Measurements from ENCODE around the gene PRKCE.
"Not testable (repeated sequence)": the region's sequence is repeated elsewhere in the genome, so short reads cannot be mapped to it uniquely, and the experiment has no call there.

PRKCE gene

DNA sequence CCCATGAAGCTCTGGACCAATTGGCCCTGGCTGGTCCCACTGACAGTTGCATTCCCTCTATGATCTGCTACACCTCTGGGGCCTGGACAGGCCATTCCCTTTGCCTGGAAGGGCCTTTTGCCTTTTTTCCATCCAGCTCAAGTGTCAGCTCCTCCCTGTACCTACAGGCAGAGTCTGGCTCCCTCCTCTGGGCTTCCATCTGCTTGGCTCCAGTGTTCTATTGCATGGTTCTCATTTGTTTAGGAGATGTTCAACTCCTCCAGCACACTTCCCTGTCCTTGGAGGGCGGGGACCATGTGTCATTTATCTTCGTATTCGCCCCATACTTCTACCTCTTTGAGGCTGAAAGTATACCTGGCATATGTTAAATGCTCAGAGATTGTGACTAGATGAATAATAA is 61.1 kb downstream of the PRKCE start:
- 94% methylated on average over 3 of the region's 3 CpGs; no CpG with 5 or more reads in 1 of the 2 experiments for WGBS, 2 experiments (ENCODE audit: insufficient coverage in 2 of 2)
- Histone ChIP-seq H3K9me3 (ENCODE audit: control insufficient read depth, low read length) (no peaks in the 10 kb centered on the region), H3K4me3 (ENCODE audit: extremely low read depth, insufficient read depth, low read length, poor library complexity, severe bottlenecking) (no peak overlapping the region), H3K36me3 (ENCODE audit: control insufficient read depth, insufficient read depth, low read length) (peaks cover 6% of the 10 kb centered on the region), H3K27ac (ENCODE audit: low read depth, low read length, severe bottlenecking) (no peak overlapping the region), H3K4me1 (ENCODE audit: control insufficient read depth, insufficient read depth, low read length, poor library complexity, severe bottlenecking) (no peaks in the 10 kb centered on the region)

DNA sequence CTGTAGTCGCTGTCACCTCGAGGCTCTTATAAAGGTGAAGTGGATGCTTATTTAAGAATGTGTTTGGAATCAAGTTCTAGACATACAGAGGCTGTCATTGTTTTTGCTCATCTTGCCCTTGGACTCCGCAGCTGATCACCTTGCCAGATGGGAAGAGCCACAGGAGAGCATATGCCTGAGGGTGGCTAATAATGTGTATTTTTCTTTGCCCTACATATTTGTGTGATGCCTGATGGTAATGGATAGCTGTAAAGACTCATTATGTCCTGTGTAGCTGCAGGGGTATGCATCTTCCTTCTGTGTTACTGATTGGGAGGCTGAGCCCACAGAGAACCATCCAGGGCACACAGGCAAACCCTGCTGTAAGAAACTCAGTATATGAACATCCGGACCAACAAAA is 61.7 kb downstream of the PRKCE start:
- Histone ChIP-seq H3K27ac (ENCODE audit: low read depth, low read length, severe bottlenecking) (no peak overlapping the region), H3K4me3 (ENCODE audit: extremely low read depth, insufficient read depth, low read length, poor library complexity, severe bottlenecking) (no peak overlapping the region), H3K4me1 (ENCODE audit: control insufficient read depth, insufficient read depth, low read length, poor library complexity, severe bottlenecking) (no peaks in the 10 kb centered on the region), H3K36me3 (ENCODE audit: control insufficient read depth, insufficient read depth, low read length) (peaks cover under 1% of the 10 kb centered on the region), H3K9me3 (ENCODE audit: control insufficient read depth, low read length) (no peaks in the 10 kb centered on the region)
- WGBS, 2 experiments (ENCODE audit: insufficient coverage in 2 of 2) = 90 to 100% methylated on average over 2 to 3 of the region's 4 CpGs

DNA sequence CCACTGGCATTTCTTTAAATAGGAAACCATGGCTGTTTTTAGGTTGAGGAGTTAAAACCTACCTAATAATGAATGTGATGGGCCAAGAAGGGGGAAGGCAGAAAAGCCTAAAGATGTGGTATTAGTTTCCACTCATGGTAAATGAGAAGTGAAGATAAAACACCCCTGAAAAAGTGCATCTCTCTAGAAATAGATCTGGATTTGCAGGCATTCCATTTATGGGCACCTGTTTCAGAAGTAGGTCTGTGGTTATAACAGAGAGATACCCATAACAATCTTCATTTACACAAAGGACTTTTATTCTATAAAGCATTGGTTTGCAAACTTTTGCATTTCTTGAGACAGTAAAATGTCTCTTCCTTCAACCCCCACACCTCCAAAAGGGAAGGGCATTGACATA is 62.1 kb downstream of the PRKCE start:
- Histone ChIP-seq H3K4me1 (ENCODE audit: control insufficient read depth, insufficient read depth, low read length, poor library complexity, severe bottlenecking) (no peaks in the 10 kb centered on the region), H3K27ac (ENCODE audit: low read depth, low read length, severe bottlenecking) (no peak overlapping the region), H3K4me3 (ENCODE audit: extremely low read depth, insufficient read depth, low read length, poor library complexity, severe bottlenecking) (no peak overlapping the region), H3K9me3 (ENCODE audit: control insufficient read depth, low read length) (no peaks in the 10 kb centered on the region), H3K36me3 (ENCODE audit: control insufficient read depth, insufficient read depth, low read length) (no peaks in the 10 kb centered on the region)

DNA sequence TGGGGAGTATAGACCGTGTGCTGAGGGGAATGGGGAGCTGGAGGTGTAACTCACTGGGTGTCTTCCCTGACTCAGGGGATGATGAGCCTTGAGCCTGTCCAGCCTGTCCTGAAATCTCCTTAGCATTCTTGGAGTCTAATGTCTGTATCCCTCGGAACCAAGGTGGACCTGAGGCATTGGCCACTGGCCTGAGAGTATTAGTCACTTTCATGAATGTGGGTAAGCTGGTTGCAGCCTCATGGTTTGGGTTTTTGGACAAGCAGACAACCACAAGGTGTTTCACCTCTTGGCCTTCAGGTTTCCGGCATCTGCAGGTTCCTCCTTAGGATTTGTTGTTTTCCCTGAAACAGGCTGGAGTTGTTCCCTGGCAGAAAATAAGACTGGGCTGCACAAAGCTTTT is 63.2 kb downstream of the PRKCE start:
- no peaks in the 10 kb centered on the region for H3K4me1 ChIP-seq (ENCODE audit: control insufficient read depth, insufficient read depth, low read length, poor library complexity, severe bottlenecking)
- H3K36me3 ChIP-seq (ENCODE audit: control insufficient read depth, insufficient read depth, low read length) = no peaks in the 10 kb centered on the region
- no peak overlapping the region for H3K27ac ChIP-seq (ENCODE audit: low read depth, low read length, severe bottlenecking)
- no peak overlapping the region for H3K4me3 ChIP-seq (ENCODE audit: extremely low read depth, insufficient read depth, low read length, poor library complexity, severe bottlenecking)
- 94 to 96% methylated on average over 3 of the region's 3 CpGs for WGBS, 2 experiments (ENCODE audit: insufficient coverage in 2 of 2)
- H3K9me3 ChIP-seq (ENCODE audit: control insufficient read depth, low read length) = no peaks in the 10 kb centered on the region

DNA sequence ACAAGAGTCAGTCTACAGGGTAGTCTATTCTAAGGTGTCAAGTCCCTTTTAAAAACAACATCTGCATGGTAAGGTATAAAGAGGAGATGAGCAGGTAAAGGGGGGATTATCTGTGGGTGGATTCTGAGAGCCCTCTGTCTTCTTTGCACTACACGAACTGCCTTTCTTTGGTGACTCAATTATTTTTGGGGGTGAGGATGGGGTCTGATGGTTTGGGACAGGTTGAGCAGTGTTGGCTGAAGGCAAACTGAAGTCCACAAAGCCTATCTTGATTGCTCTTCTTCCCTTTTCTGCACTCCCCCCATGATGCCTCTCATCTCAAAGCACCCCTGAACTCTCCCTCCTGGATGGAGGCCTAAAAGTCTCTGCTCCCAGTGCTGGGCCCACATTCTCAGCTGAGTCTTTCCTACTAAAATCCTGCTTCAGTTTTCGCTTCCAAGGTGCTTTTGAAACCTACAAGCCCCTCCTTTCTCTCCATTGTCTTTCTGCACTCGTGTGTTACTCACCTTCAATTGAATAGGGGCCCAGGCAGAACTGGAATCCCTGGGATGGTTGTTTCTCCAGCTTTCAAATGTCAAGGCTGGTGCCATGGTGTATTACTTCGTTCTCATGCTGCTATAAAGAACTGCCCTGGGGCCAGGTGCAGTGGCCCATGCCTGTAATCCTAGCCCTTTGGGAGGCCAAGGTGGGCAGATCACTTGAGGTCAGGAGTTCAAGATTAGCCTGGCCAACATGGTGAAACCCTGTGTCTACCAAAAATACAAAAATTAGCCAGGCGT is 64.3 kb downstream of the PRKCE start:
- Histone ChIP-seq H3K27ac (ENCODE audit: low read depth, low read length, severe bottlenecking) (no peak overlapping the region), H3K36me3 (ENCODE audit: control insufficient read depth, insufficient read depth, low read length) (no peaks in the 10 kb centered on the region), H3K4me1 (ENCODE audit: control insufficient read depth, insufficient read depth, low read length, poor library complexity, severe bottlenecking) (no peaks in the 10 kb centered on the region), H3K4me3 (ENCODE audit: extremely low read depth, insufficient read depth, low read length, poor library complexity, severe bottlenecking) (no peak overlapping the region), H3K9me3 (ENCODE audit: control insufficient read depth, low read length) (no peaks in the 10 kb centered on the region)
- 90 to 93% methylated on average over 4 of the region's 5 CpGs for WGBS, 2 experiments (ENCODE audit: insufficient coverage in 2 of 2)

DNA sequence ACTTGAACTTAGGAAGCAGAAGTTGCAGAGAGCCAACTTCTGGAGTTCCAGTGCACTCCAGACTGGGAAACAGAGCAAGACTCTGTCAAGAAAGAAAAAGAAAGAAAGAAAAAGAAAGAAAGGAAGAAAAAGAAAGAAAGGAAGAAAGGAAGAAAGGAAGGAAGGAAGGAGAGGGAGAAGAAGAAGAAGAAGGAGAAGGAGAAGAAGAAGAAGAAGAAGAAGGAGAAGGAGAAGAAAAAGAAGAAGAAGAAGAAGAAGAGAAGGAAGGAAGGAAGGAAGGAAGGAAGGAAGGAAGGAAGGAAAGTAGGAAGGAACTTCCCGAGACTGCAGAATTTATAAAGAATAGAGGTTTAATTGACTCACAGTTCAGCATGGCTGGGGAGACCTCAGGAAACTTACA is 65.0 kb downstream of the PRKCE start:
- not testable (repeated sequence) for H3K9me3 ChIP-seq (ENCODE audit: control insufficient read depth, low read length); H3K27ac ChIP-seq (ENCODE audit: low read depth, low read length, severe bottlenecking); H3K36me3 ChIP-seq (ENCODE audit: control insufficient read depth, insufficient read depth, low read length); H3K4me3 ChIP-seq (ENCODE audit: extremely low read depth, insufficient read depth, low read length, poor library complexity, severe bottlenecking); H3K4me1 ChIP-seq (ENCODE audit: control insufficient read depth, insufficient read depth, low read length, poor library complexity, severe bottlenecking)
- 100% methylated on average over 1 of the region's 1 CpG; no CpG with 5 or more reads in 1 of the 2 experiments for WGBS, 2 experiments (ENCODE audit: insufficient coverage in 2 of 2)

DNA sequence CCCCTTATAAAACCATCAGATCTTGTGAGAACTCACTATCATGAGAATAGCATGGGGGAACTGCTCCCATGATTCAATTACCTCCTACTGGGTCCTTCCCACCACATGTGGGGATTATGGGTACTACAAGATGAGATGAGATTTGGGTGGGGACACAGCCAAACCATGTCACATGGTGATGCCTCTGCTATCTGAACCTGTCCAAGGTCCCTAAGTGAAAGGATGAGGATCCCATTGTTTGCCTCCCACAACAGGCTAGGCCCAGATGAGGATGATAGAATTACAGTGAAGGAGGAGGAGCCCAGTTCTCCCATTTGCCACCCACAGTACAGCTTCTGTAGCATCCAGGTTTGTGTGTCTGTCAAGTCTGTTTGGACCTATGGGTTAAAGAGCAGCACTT is 65.4 kb downstream of the PRKCE start:
- no peak overlapping the region for H3K27ac ChIP-seq (ENCODE audit: low read depth, low read length, severe bottlenecking)
- H3K4me1 ChIP-seq (ENCODE audit: control insufficient read depth, insufficient read depth, low read length, poor library complexity, severe bottlenecking) = no peaks in the 10 kb centered on the region
- no peaks in the 10 kb centered on the region for H3K9me3 ChIP-seq (ENCODE audit: control insufficient read depth, low read length)
- no peak overlapping the region for H3K4me3 ChIP-seq (ENCODE audit: extremely low read depth, insufficient read depth, low read length, poor library complexity, severe bottlenecking)
- H3K36me3 ChIP-seq (ENCODE audit: control insufficient read depth, insufficient read depth, low read length) = no peaks in the 10 kb centered on the region

DNA sequence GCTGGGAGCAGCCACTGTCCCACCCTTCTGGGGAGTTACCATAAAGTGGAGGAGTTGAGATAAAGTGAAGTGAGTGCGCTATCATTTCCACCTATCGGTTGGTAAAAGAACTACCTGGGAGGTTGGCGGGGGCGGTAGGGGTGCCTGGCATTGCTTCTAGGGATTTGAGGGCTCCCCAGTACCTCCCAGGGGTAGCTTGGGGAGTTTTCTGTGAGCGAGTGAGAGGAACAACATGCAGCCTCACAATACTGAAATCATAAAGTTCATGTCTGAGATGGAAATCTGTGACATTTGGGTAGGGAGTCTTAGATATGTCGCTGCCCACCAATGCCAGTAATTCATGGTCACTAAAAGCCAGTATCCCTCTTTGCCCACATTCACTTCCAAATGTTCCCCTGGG is 68.7 kb downstream of the PRKCE start:
- no peaks in the 10 kb centered on the region for H3K9me3 ChIP-seq (ENCODE audit: control insufficient read depth, low read length)
- 100% methylated on average over 3 to 4 of the region's 6 CpGs for WGBS, 2 experiments (ENCODE audit: insufficient coverage in 2 of 2)
- H3K4me1 ChIP-seq (ENCODE audit: control insufficient read depth, insufficient read depth, low read length, poor library complexity, severe bottlenecking) = peaks cover 3% of the 10 kb centered on the region
- H3K27ac ChIP-seq (ENCODE audit: low read depth, low read length, severe bottlenecking) = no peak overlapping the region
- no peak overlapping the region for H3K4me3 ChIP-seq (ENCODE audit: extremely low read depth, insufficient read depth, low read length, poor library complexity, severe bottlenecking)
- peaks cover 4% of the 10 kb centered on the region for H3K36me3 ChIP-seq (ENCODE audit: control insufficient read depth, insufficient read depth, low read length)

DNA sequence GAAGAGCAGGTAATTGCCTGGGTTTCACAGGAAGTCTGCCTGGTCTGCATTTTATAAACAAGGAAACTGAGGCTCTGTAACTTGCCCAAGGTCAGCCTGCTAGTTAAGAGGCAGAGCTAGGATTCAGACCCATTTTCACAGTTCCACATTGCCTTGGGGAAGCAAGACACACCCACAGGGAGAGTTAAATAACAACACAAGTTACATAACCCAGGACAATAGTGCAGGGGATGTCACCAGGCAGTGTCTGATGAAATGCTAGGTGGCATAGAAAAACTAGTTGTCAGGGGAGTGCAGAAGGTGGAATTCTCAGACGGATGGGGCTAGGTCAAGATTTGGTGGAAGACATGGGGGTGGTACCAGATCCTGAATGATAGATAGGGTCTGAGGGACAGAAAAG is 69.7 kb downstream of the PRKCE start:
- Histone ChIP-seq H3K9me3 (ENCODE audit: control insufficient read depth, low read length) (no peaks in the 10 kb centered on the region), H3K4me1 (ENCODE audit: control insufficient read depth, insufficient read depth, low read length, poor library complexity, severe bottlenecking) (peaks cover 3% of the 10 kb centered on the region), H3K36me3 (ENCODE audit: control insufficient read depth, insufficient read depth, low read length) (peaks cover 4% of the 10 kb centered on the region), H3K27ac (ENCODE audit: low read depth, low read length, severe bottlenecking) (no peak overlapping the region), H3K4me3 (ENCODE audit: extremely low read depth, insufficient read depth, low read length, poor library complexity, severe bottlenecking) (no peak overlapping the region)
- WGBS, 2 experiments (ENCODE audit: insufficient coverage in 2 of 2) = 100% methylated on average over 1 of the region's 1 CpG

DNA sequence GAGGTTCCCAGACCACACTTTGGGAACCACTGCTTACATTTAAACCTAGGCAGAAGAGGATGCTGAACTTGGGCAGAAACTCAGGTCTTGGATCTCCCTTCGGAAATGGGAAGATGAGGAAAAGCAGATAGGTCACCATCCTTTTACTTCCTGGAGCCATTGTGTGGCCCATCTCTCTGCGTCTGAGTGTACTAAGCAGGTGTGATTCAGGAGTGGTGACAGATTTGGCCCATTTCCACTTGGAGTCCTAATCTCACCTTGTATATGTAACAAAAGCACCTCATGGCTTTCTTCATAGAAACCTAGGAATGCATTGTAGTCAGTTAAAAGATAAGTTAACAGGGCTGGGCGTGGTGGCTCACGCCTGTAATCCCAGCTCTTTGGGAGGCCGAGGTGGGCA is 71.0 kb downstream of the PRKCE start:
- peaks cover 4% of the 10 kb centered on the region for H3K36me3 ChIP-seq (ENCODE audit: control insufficient read depth, insufficient read depth, low read length)
- 98 to 100% methylated on average over 4 to 5 of the region's 5 CpGs for WGBS, 2 experiments (ENCODE audit: insufficient coverage in 2 of 2)
- H3K27ac ChIP-seq (ENCODE audit: low read depth, low read length, severe bottlenecking) = no peak overlapping the region
- peaks cover 3% of the 10 kb centered on the region for H3K4me1 ChIP-seq (ENCODE audit: control insufficient read depth, insufficient read depth, low read length, poor library complexity, severe bottlenecking)
- H3K9me3 ChIP-seq (ENCODE audit: control insufficient read depth, low read length) = no peaks in the 10 kb centered on the region
- H3K4me3 ChIP-seq (ENCODE audit: extremely low read depth, insufficient read depth, low read length, poor library complexity, severe bottlenecking) = no peak overlapping the region

DNA sequence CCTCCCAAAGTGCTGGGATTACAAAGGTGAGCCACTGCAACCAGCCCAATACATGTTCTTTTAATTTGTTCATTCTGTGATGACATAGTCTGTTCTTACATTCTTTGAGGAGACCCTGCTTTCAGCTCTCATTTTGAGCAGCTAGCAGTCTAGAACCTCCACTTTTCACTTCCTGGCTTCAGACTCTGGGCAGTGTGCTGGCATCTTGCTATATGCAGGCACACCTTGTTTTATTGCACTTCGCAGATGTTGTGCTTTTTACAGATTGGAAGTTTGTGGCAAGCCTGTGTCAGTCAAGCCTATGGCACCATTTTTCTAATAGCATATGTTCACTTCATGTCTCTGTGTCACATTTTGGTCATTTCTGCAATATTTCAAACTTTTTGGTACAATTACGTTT is 72.4 kb downstream of the PRKCE start:
- WGBS, 2 experiments (ENCODE audit: insufficient coverage in 2 of 2) = 90% methylated on average over 1 of the region's 2 CpGs; no CpG with 5 or more reads in 1 of the 2 experiments
- peaks cover 3% of the 10 kb centered on the region for H3K4me1 ChIP-seq (ENCODE audit: control insufficient read depth, insufficient read depth, low read length, poor library complexity, severe bottlenecking)
- H3K9me3 ChIP-seq (ENCODE audit: control insufficient read depth, low read length) = no peaks in the 10 kb centered on the region
- H3K36me3 ChIP-seq (ENCODE audit: control insufficient read depth, insufficient read depth, low read length) = peaks cover 6% of the 10 kb centered on the region
- H3K4me3 ChIP-seq (ENCODE audit: extremely low read depth, insufficient read depth, low read length, poor library complexity, severe bottlenecking) = no peak overlapping the region
- H3K27ac ChIP-seq (ENCODE audit: low read depth, low read length, severe bottlenecking) = no peak overlapping the region
